ENCODE results near the gene NOXA1.

NOXA1 gene

GRCh38 chr9:137393176-137394150, 29.7 kb upstream of the NOXA1 start:
- H3K27ac ChIP-seq: no peak overlapping the region
- ChIA-PET CTCF (no interaction called here), POLR2A (ENCODE audit: low non-redundant PET) (no interaction called here)
- TF ChIP-seq CTCF (conservative IDR thresholded peaks at IDR 0.05; ENCODE audit: low read depth): no peak
- no peak for DNase-seq (ENCODE audit: low spot score)

- ChIA-PET CTCF (no interaction called here), POLR2A (ENCODE audit: low non-redundant PET) (interaction anchor here (0.6 kb wide), 1 partner anchor 118 kb away, joined by 4 read pairs; no protein-coding TSS in a partner anchor)
- DNase-seq (ENCODE audit: low spot score): no peak
- H3K27ac ChIP-seq: no peak overlapping the region
- no peak for TF ChIP-seq CTCF (conservative IDR thresholded peaks at IDR 0.05; ENCODE audit: low read depth)
Observed at GRCh38 chr9:137394866-137395665, 28.1 kb upstream of the NOXA1 start.

- CTCF ChIA-PET: no interaction called here
- TF ChIP-seq CTCF (conservative IDR thresholded peaks at IDR 0.05; ENCODE audit: low read depth): no peak
- DNase-seq (ENCODE audit: low spot score): no peak
- no peak overlapping the region for H3K27ac ChIP-seq
- POLR2A ChIA-PET (ENCODE audit: low non-redundant PET): interaction anchor here (0.6 kb wide), 1 partner anchor 118 kb away, joined by 4 read pairs; no protein-coding TSS in a partner anchor
Observed at GRCh38 chr9:137395666-137396010, 27.6 kb upstream of the NOXA1 start.

- CTCF ChIA-PET: interaction anchor here (0.7 kb wide), 1 partner anchor 21 kb away, joined by 4 read pairs; no protein-coding TSS in a partner anchor
- H3K27ac ChIP-seq: peak overlapping the region; percentile 32
- no peak for TF ChIP-seq CTCF (conservative IDR thresholded peaks at IDR 0.05; ENCODE audit: low read depth)
- DNase-seq (ENCODE audit: low spot score): peak; percentile 49
- POLR2A ChIA-PET (ENCODE audit: low non-redundant PET): no interaction called here
Observed at GRCh38 chr9:137396227-137396626, 27.0 kb upstream of the NOXA1 start.

- CTCF ChIA-PET: interaction anchor here (0.7 to 1.1 kb wide), 2 partner anchors 21 to 26 kb away, joined by 3 to 4 read pairs; partner anchors contain the start of gene EXD3
- POLR2A ChIA-PET (ENCODE audit: low non-redundant PET): no interaction called here
Observed at GRCh38 chr9:137396634-137397367, 26.4 kb upstream of the NOXA1 start.

More at GRCh38 chr9:137396634-137397367, 26.4 kb upstream of the NOXA1 start:
- peak overlapping the region; percentile 32 for H3K27ac ChIP-seq
- DNase-seq (ENCODE audit: low spot score): no peak
- TF ChIP-seq CTCF (conservative IDR thresholded peaks at IDR 0.05; ENCODE audit: low read depth): no peak

Data from RWPE1 (cell line).